Kidney capillary endothelial cell (primary cell): Measurements from ENCODE around the gene KCTD21.

Experiments used
- DNase-seq: peaks from one replicate; pipeline ENCODE4 v3.0.0-alpha.2; 2018; ENCODE audit warnings: low spot score

KCTD21 gene

DNA sequence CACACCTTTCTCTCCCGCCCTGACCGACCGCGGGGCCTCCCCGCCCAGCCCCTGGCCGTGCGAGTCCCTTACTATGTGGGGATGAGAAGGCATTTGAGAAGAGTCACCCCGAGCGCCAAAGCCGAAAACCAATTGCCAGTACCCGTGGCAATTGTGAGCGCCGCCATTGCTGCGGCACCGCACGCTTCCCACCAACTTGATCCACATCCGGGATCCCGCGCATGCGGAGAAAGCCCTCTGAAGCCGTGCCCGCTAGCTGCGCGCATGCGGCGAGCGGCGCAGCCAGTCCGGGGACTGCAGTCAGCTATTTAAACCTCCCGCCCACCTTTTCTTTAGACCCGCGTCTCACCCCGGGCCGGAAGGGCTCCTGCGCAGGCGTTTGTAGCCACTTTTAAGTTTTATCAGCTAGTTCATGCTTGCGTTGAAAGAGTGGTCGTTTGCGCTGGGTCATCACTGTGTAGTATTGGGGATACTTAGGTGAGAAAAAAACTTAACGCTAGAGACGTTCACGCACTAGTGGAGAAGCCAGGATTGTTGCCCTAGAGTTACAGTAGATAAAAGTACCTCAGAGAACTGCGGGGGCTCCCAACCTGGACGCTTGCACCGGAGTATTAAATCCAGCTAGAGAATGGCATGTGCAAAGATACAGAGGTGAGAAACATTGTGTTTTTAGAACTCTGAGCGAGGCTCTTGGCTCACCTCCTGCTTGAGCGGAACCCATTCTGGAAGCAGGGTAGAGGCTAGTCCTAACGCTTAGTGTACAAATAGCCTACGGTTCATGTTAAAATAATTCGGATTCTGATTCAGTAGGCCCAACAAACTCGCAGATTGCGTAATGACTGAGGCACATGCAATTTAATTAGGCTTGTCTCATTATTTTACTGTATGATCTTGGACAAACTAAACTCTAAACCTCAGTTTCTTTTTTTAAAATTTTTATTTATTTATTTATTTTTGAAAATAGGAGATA lies 48.7 kb downstream of the KCTD21 start, which contains the start of gene ALG8:
Gene ALG8, minus strand, starts transcription at position 205 of the 970 bp plus-strand sequence. Its CDS starts 38 bp downstream, at position 167.
- peak; percentile 97 for DNase-seq

DNA sequence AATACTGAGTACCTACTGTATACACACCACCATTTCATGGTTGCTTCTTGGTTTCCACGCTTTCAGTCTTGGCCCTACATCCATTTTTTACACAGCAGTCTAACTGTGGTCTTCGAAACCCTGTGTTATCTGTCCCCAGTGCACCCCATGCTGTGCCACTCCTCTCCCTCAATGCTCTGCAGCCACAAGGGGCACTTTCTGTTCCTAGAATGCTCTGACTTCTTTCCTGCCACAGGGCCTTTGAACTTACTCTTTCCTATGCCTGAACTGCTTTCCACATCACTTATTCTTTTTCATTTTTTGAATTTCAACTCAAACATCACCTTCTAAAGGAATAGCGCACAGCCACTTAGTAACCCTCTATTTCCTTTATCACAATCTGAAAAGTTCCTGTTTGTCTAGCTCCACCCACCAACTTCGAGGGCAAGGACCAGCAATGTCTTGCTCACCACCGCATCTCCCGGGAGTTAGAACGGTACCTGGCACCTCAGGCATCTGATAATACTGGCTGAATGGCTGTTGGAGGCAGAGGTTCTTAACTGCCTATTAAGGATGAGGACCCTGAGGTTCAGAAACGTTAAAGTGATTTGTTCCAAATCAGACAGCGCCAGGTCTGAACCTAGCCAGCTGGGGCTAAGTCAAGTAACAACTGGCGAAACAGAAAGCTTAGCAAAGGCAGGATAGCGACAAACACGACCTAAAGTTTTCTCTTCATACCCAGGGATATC lies 49.6 kb downstream of the KCTD21 start:
- DNase-seq = peak; percentile 16

DNA sequence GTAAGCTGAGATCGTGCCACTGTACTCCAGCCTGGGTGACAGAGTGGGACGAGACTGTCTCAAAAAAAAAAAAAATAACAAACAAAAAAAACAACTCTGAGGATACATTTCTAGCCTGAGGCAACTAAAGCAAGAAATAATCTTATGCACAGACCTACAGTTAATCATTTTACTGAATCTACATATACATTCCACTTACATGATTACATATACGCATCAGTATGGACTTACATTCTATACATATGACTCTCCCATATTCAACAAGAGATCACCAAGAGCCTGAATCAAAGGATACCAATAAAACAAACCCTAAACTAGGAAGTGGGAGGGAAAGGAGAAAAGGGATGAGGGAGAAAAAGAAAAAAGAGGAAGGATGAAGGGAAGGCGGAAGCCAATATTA lies 50.1 kb downstream of the KCTD21 start:
- DNase-seq = no peak

DNA sequence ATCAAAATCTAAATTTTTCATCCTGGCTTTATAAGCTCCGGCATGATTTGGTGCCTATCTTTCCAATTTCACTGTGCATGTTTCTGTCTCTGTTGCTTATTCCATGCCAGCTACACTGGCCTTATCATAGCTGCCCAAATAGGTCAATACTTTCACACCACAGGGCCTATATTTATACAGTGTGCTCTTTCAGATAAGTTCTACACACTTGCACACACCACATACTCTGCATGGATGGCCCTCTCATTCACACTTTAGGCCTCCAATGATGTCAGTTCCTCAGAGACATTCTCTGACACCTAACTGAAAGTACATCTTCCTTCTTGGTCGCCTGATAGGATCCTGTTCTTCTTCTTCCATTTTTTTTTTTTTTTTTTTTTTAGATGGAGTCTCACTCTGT lies 56.0 kb downstream of the KCTD21 start:
- DNase-seq = no peak

DNA sequence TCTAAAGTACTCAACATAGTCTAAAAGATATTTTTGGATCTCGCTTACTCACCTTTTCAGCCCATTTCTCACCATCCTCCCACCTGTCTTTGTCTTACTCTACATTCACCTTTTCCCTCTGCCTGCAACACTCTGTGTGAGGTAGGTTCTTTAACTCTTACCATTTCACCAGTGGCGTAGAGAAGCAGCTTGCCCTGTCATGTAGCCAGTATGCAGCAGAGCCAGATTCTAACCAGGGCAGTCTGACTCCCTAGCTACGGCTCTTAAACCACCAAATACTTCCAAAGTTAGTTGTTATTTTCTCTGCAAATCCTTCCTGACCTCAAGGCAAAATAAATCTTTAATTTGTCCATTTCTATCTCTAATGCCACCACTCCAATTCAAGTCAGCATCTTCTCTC lies 56.5 kb downstream of the KCTD21 start:
- no peak for DNase-seq

DNA sequence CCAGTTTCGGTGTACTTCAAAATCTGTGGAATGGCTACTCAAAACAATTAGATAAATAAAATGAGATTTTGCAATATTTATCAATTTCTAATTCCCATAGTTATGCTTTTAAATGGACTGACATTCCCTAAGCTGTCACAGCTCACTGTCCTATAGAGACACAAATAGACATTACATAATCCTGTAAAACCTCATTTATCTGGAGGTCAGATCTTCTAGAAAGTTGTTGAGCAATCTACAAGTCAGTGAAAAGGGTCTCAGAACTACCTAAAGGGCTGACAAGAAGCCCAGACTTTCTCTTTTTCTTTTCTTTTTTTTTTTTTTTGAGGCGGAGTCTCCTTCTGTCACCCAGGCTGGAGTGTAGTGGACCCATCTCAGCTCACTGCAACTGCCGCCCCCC lies 61.0 kb downstream of the KCTD21 start:
- no peak for DNase-seq
